MCF 10A (cell line): ENCODE results near the gene SEMA6C. TPM values are rescaled to one million over a fixed set of nuclear protein-coding genes. Genes with fewer than 3 reads are reported as not detected.

Source experiments
- BruUV-seq: library from RNA; stranded (reverse); fragments of 400-500 nt; replicated peaks from 2 replicates; lab custom pipeline; 2021; lab: Mats Ljungman, UMichigan
- CTCF ChIA-PET: fragments of 300-600 bp; sonication (Branson Sonifier 250); formaldehyde crosslinking; extraction: SDS; loops from one replicate; lab custom pipeline; 2021; ENCODE audit warnings: antibody characterized with exemption, inconsistent platforms; lab: Yijun Ruan, JAX
- POLR2A ChIA-PET: fragments of 300-600, 350-650 bp; sonication (Branson Sonifier 250); formaldehyde crosslinking; extraction: SDS; loops from one replicate; lab custom pipeline; 2020; ENCODE audit warnings: antibody characterized with exemption, inconsistent platforms; lab: Yijun Ruan, JAX
- DNase-seq: peaks from one replicate; pipeline ENCODE4 v3.0.0-alpha.2; 2018; ENCODE audit not compliant: unreplicated experiment
- H3K27ac Mint-ChIP-seq: one replicate; pipeline ENCODE4 v1.8.0; 2022; ENCODE audit warnings: mild to moderate bottlenecking, low read depth, mixed read lengths; ENCODE audit not compliant: unreplicated experiment
- H3K27me3 Mint-ChIP-seq: one replicate; pipeline ENCODE4 v1.8.0; 2022; ENCODE audit warnings: mixed read lengths; ENCODE audit not compliant: insufficient read depth, unreplicated experiment
- H3K36me3 Mint-ChIP-seq: one replicate; pipeline ENCODE4 v1.8.0; 2022; ENCODE audit warnings: mild to moderate bottlenecking, moderate library complexity, mixed read lengths; ENCODE audit not compliant: insufficient read depth, unreplicated experiment
- H3K4me1 Mint-ChIP-seq: one replicate; pipeline ENCODE4 v1.8.0; 2022; ENCODE audit warnings: mixed read lengths; ENCODE audit not compliant: insufficient read depth, unreplicated experiment
- H3K4me3 Mint-ChIP-seq: one replicate; pipeline ENCODE4 v1.8.0; 2022; ENCODE audit warnings: mild to moderate bottlenecking, moderate library complexity, mixed read lengths; ENCODE audit not compliant: unreplicated experiment
- H3K9me3 Mint-ChIP-seq: one replicate; pipeline ENCODE4 v1.8.0; 2022; ENCODE audit warnings: mixed read lengths; ENCODE audit not compliant: unreplicated experiment
- intact Hi-C: fragments of 100-400 bp; cut with micrococcal nuclease; formaldehyde crosslinking; loops from 2 replicates; pipeline ENCODE4 v1.14.1; 2022
- total RNA-seq: library from RNA; stranded (reverse); gene quantifications from 2 replicates; pipeline ENCODE4 v1.2.3, GENCODE V29; 2022
- TF ChIP-seq, protein P1 (sequence below): fragments of 200-600 bp; IDR thresholded peaks from one replicate; pipeline ENCODE4 v1.8.0; 2022; ENCODE audit warnings: antibody characterized with exemption, mild to moderate bottlenecking; ENCODE audit not compliant: unreplicated experiment

Gene SEMA6C
- total RNA-seq, 1 experiment from 2014 or later, result 2.3 TPM

DNA sequence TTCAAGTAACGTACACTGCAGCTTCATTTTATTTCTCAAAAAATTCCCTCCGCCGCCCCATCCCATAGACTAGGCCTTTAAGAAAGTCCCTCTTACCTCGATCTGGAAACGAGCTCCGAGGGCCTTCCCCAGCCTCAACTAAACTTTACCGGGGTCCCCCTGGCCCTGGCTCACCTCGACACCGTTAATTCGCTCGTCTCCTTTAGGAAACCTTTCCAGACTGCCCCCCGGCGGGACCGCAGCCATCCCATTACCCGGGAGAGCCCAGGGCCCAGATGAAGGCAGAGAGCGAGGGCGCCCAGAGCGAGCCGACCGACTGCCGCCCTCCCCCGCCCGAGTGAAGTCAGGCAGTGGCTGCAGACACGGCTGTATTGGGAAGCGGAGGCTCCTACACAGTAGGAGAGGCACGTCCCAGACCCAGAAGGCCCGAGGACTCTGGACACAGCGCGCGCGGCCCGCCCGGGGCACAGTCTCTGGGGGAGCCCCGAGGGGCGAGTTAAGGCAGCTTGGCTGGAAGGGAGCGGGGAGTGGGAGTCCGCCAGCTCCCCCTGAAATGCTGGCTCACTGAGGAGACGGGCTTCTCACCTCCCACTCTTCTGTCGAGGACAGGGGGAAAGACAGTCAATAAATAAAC, 14.6 kb downstream of the SEMA6C start:
- TF ChIP-seq, protein P1, sequence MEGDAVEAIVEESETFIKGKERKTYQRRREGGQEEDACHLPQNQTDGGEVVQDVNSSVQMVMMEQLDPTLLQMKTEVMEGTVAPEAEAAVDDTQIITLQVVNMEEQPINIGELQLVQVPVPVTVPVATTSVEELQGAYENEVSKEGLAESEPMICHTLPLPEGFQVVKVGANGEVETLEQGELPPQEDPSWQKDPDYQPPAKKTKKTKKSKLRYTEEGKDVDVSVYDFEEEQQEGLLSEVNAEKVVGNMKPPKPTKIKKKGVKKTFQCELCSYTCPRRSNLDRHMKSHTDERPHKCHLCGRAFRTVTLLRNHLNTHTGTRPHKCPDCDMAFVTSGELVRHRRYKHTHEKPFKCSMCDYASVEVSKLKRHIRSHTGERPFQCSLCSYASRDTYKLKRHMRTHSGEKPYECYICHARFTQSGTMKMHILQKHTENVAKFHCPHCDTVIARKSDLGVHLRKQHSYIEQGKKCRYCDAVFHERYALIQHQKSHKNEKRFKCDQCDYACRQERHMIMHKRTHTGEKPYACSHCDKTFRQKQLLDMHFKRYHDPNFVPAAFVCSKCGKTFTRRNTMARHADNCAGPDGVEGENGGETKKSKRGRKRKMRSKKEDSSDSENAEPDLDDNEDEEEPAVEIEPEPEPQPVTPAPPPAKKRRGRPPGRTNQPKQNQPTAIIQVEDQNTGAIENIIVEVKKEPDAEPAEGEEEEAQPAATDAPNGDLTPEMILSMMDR, result no peak
- Mint-ChIP-seq H3K4me1 (no peaks in the 10 kb centered on the region), H3K4me3 (no peak overlapping the region), H3K9me3 (no peaks in the 10 kb centered on the region), H3K27me3 (no peaks in the 10 kb centered on the region), H3K27ac (no peak overlapping the region), H3K36me3 (no peaks in the 10 kb centered on the region)
- no TSS peak for BruUV-seq
- ChIA-PET POLR2A (no interaction called here), CTCF (interaction anchor here (0.6 to 1.3 kb wide), 3 partner anchors 9 to 35 kb away, joined by 3 read pairs; no protein-coding TSS in a partner anchor)
- no peak for DNase-seq
- intact Hi-C loops, result no loop called here

DNA sequence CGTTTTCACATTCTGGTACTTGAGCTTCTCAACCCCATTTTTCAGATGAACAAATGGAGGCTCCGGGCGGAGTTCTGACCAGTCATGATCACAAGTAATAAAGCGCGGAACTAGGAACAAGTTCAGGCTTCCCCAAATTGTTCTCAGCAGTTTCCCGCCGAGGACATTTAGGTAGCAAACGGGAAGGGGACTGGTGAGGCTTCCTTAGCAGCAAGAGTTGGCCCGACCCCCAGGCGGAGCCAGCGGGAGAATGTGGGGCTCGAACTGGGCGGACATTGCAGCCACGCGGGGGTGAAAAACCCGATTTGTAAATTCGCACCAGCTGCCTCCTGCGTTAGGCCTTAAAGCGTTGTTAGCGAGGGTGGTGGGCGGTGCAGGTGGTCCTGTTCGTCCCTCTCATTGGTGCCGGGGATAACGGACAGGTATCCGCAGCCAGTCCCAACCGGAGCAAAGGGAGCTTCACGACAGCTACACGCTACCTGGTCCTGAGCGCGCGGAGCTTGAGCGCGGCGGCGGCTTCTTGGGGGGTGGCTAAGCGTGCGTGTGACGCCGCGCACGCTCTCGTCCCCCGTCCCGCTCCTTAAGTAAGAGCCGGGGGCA, 15.3 kb downstream of the SEMA6C start:
- BruUV-seq, result no TSS peak
- Mint-ChIP-seq H3K27ac (no peak overlapping the region), H3K36me3 (no peaks in the 10 kb centered on the region), H3K27me3 (no peaks in the 10 kb centered on the region), H3K9me3 (no peaks in the 10 kb centered on the region), H3K4me3 (no peak overlapping the region), H3K4me1 (no peaks in the 10 kb centered on the region)
- POLR2A ChIA-PET, result interaction anchor here (1.4 kb wide), 1 partner anchor 10 kb away, joined by 4 read pairs; no protein-coding TSS in a partner anchor
- TF ChIP-seq, protein P1, result no peak
- DNase-seq, result no peak
- CTCF ChIA-PET, result interaction anchor here (0.7 to 1.3 kb wide), 3 partner anchors 11 to 49 kb away, joined by 3 read pairs; no protein-coding TSS in a partner anchor
- intact Hi-C loops, result no loop called here

DNA sequence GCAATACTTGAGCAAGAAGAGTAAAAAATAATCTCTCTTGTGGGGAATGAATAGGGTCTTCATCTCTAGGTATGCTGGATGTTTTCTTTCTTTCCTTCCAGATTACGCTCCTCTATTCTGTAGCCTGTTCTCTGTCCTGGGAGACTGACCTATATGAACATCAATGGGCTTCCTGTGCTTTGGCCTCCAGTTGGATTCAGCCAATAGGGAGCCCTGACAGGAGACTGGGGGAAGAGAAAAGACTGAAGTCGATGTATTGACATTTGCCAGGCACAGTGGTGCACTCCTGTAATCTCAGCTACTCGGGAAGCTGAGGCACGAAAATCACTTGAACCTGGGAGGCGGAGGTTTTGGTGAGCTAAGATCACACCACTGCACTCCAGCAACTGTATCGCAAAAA, 17.6 kb downstream of the SEMA6C start:
- no peak for DNase-seq
- H3K4me3 Mint-ChIP-seq, result no peak overlapping the region
- CTCF ChIA-PET, result interaction anchor here (0.6 to 1.2 kb wide), 4 partner anchors 16 to 104 kb away, joined by 3 to 5 read pairs (median 4); no protein-coding TSS in a partner anchor
- intact Hi-C loops, result no loop called here
- H3K9me3 Mint-ChIP-seq, result no peaks in the 10 kb centered on the region
- TF ChIP-seq, protein P1, result no peak
- no peaks in the 10 kb centered on the region for H3K27me3 Mint-ChIP-seq
- BruUV-seq, result no TSS peak
- H3K27ac Mint-ChIP-seq, result no peak overlapping the region
- POLR2A ChIA-PET, result interaction anchor here (0.6 kb wide), 1 partner anchor 16 kb away, joined by 5 read pairs; no protein-coding TSS in a partner anchor
- H3K36me3 Mint-ChIP-seq, result peaks cover 4% of the 10 kb centered on the region
- H3K4me1 Mint-ChIP-seq, result no peaks in the 10 kb centered on the region

DNA sequence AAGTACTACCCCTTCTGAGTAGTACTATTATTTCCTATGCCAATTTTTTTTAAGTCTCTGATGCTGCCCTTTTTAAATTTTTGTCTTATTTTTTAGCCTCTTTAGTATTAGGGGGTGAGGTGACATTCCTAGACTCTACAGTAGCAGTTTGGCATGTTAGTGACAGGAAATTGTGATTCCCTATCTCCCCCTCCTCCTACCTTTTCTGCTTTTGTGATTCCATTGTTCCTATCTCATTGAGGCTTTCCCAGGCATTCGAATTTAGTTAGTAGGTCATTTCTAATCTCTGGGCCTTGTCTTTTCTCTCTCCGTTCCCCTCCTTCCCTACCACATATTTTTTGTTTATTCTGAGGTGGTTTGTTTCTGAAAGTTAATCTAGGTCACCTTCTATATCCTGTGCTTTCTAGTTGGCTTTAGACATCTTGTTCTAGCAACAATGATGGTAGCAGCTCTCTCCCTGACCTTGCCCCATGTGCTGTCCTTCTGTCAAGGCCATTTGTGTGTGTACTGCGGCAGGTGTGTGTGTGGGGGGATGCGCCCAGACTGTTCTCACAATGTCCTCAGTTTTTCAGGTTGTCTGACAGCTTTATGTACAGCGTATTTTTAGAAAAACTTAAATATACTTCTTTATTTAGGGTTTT, 21.5 kb downstream of the SEMA6C start:
- CTCF ChIA-PET, result no interaction called here
- POLR2A ChIA-PET, result no interaction called here
- Mint-ChIP-seq H3K27ac (no peak overlapping the region), H3K27me3 (no peaks in the 10 kb centered on the region), H3K9me3 (no peaks in the 10 kb centered on the region), H3K4me1 (no peaks in the 10 kb centered on the region), H3K36me3 (peaks cover 4% of the 10 kb centered on the region), H3K4me3 (no peak overlapping the region)
- intact Hi-C loops, result no loop called here
- TF ChIP-seq, protein P1, result no peak
- BruUV-seq, result no TSS peak
- no peak for DNase-seq
